T follicular helper cell (primary cell): ENCODE data around the gene NIPAL3.
"Not testable (repeated sequence)": the region's sequence is repeated elsewhere in the genome, so short reads cannot be mapped to it uniquely, and the experiment has no call there.

Experiments used
- DNase-seq: peaks from one replicate; pipeline ENCODE4 v3.0.0-alpha.2; 2020; ENCODE audit warnings: low read depth

Gene NIPAL3

DNA sequence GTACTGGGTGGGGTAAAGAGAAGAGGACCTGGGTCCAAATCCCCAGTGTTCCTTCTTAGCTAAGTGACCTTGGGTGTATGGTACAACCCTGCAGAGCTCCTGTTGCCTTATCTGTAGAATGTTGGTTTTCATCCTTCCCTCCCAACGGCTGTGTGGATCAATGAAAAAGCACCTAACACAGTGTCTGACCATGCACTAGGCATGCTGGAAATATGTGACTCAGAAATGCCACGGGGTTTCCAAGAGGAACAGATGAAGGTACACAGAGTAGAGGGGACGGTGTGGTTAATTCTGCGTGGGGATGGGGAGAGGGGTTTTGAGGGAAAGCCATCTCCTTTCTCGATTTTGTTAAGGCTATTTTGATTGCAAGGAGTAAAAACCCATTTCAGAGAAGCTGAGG lies 8.6 kb downstream of the NIPAL3 start:
- DNase-seq, result no peak

DNA sequence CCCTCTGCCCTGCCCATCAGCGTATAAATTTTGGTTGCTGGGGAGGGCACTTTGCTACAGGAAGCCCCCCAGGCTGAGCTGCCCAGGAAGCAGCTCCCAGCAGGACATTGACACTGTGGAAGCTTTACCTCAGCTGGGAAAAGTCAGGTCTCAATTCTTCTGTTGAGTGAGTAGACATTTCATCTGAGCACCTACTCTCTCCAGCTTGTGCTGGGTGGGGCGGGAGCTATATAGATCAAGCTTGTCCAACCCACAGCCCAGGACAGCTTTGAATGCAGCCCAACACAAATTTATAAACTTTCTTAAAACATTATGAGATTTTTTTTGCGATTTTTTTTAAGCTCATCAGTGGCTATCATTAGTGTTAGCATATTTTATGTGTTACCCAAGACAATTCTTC lies 9.4 kb downstream of the NIPAL3 start:
- DNase-seq, result no peak

DNA sequence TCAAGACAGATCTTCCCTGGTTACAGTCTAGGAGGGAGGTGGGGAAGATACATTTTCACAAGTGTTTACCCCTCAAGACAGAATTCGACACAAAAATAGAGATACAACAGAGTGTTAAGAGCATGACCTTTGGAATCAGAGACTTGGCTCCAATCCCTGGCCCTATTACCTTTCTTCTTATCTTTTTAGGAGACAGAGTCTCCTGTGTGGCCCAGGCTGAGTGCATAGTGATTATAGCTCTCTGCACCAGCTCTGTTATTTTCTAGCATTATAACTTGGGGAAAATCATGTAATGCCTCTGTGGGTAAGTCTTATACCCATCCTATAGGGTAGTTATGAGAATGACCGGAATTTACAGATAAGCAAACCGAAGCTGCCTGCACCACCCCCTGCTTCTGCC lies 9.8 kb downstream of the NIPAL3 start:
- DNase-seq, result no peak

DNA sequence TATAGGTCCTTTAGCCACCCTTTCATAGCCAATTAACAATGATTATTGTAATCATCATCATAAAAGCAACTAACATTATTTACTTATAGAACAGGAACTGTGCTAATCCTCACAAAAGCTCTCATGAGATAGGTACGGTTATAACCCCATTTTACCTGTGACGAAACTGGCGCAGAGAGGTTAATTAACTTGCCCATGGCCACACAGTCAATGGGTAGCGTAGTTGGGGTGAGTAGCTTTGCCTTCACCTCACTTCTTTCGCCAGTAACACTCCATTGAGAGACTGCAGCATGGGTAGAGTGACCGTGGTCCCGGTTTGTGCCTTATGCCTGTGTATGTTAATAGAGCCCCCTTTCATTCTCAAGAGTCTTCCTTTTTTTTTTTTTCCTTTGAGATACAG lies 10.3 kb downstream of the NIPAL3 start:
- no peak for DNase-seq

DNA sequence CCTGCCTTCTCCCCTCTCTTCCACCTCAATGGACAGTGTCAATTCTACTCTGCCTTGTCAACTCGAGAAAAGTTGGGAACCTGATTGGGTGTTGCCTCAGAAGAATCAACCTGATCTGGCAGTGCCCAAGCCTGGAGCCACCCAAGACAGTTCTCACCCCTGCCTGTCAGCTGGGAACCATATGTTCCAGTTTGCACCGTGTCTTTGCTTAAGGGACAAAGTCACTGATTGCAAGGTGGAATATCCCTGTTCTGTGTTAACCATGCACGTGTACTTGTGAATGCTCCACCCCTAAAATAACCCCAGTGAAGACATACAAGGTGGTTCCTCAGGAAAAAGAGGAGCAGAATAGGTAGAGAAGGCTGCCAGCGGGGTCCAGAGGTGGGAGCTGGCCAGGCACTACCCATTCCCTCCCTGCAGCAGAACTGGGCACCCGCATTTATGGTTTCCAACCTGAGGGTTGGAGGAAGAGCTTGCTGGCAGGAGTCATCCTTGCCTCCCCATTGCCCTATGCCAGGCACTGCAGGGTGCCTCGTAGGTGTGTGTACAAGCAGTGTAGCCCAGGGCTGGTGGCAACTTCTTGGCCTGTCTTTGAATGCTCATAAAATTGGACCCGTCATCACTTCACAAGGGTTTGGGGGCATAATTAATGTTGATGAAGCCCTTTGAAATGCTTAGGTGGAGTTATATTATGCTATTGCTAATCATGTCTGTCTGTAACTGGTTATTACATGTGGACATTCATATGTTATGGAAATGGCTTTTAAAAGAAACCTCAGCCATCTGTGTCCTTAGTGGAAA lies 11.3 kb downstream of the NIPAL3 start:
- DNase-seq, result no peak

DNA sequence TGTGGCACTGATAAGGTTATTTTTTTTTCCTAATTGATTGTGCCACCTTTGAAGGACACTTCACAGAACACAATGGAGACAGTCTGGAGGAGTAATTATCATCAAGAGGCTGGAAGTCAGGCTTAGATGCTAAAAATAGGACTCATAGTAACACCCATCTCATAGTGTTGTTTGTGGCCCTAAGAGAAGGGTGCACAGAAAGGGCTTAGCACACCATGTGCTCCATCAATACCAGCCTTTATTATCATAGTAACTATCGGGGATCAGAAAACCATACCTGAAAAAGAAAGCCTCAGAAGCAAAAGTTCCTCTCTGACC lies 11.9 kb downstream of the NIPAL3 start:
- no peak for DNase-seq

DNA sequence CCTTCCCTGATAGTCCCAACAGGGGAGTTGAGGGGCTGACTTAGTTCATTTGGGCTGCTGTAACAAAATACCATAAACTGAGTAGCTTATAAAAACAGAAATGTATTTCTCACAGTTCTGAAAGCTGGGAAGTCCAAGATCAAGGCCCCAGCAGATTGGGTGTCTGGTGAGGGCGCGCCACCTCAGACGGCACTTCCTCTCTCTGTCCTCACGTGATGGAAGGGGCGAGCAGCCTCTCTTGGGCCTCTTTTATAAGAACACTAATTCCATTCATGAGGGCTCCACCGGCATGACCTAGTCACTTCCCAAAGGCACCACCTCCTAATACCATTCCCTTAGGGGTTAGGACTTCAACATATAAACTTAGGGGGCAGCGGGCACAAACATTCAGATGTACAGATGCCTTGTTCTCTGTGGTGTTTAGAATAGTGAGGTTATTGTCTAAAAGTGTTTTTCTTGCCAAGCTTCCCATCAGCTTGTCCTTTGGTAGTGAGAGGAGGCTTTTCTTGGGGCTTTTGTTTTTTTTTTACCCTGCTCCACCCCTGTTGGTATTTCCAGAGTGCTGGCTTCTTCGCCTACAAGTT lies 20.3 kb downstream of the NIPAL3 start:
- DNase-seq, result no peak

DNA sequence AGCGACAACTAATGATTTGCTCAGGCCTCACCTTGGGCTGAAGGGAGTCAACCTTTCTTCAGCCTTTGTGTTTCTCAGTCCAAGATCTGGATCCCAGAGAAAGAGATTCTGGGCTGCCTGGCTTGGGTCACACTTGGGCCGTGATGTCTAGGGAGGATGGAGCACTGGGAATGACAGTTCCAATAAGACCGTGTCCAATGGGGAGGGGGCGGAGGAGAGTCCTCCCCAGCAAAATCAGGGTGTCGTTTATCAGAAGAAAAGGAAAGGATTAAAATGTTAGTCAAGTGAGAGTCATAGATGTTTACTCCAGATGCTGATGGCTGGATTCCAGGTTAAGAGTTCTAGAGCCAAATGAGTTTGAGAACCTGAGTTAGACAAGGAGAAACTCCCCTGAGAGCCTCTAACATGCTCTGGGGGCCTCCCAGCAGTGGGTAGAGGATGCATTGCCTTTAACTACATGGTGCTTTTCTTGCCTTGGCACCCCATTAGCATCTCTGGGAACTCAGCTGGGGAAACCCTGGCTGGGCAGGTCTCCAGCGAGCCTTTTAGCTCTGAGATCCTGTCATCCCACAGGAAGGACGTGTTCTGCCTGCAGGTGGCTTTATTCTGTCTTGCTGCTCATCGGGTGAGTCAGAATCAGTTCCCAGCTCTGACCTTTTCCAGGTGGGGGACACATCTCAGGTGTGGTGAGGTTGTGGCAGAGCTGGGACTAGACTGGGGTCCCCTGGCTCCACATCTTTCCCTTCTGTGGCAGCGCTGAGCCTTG lies 22.2 kb downstream of the NIPAL3 start:
- DNase-seq, result no peak

DNA sequence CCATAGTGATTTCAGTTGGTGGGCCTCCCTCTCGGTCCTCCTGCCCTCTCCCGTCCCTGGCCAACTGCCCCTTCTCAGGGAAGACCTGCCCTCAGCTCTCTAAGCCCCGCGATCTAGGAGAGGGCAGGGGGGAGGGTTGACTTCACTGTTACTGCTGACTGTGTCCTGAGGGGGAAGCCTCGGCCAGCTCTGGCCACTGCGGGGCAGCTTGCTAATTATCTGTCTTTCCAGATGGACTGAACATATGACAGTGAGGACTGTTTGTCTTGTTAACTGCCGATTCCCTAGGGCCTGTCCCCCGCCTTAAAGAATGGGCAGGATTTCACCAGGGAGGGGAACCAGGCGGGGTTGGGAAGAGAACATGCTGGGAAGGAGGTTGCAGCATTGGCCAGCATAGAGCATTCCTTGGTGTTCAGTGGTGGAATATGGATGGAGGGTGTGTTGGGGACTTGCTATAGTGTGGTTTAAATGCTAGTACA lies 22.9 kb downstream of the NIPAL3 start:
- no peak for DNase-seq

DNA sequence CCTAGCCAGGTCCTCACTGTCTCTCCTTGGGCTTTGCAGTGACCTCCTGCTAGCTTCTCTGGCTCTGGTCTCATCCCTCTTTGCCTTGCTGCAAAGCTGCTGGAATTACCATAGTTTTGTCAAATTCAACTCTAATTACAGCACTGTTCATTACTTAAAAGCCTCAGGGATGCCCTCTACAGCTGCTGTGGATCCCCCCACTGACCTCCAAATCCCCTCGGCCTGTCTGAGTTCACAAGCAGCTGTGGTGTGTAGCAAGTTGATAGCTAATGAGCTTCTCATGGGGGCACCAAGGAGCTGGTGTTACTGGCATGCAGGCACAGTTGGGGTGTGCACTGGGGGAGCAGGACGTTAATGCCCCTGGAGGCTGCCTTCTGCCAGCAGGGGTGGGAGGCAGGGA lies 24.8 kb downstream of the NIPAL3 start:
- DNase-seq, result no peak

DNA sequence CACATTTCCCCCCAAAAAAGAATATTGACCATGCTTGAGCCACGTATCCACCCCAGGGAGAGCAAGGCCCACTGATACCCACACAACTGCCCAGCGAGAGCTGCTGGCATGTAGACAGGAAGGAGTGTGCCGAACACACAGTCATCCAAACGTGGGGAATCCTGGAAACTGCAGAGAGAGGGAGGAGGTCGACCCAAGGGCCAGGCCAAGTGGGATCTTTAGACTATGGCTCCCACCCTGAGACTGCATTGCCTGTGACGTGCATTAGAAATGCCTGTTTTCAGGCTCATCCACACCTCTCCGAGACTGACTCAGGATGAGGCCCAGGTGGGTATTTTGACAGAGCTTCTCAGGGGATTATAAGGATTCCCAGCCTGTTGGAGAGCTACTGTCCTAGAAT lies 25.9 kb downstream of the NIPAL3 start:
- no peak for DNase-seq

DNA sequence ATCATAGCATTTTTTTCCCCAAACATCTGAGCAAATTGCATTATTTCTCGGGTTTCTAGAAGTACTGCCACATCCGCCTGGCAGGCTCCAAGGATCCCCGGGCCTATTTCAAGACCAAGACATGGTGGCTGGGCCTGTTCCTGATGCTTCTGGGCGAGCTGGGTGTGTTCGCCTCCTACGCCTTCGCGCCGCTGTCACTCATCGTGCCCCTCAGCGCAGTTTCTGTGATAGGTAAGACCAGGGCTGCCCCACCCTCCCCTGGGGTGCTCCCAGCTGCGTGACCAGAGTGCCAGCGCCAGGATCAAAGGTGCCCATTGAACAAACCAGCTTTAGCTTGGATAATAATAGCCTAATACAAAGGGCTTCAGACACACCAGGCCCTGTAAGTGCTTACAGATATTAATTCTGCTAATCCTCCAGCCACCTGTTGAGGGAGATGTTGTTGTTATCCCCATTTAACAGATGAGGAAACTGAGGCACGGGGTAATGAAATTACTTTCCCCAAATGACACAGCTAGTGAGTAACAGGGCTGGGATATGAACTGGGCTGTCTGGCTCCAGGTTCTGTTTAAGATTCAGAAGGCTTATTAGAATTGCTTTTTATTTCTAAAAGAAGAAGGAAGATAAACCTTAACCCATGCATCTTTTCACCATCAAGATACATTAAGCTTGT lies 26.5 kb downstream of the NIPAL3 start:
- DNase-seq, result no peak

DNA sequence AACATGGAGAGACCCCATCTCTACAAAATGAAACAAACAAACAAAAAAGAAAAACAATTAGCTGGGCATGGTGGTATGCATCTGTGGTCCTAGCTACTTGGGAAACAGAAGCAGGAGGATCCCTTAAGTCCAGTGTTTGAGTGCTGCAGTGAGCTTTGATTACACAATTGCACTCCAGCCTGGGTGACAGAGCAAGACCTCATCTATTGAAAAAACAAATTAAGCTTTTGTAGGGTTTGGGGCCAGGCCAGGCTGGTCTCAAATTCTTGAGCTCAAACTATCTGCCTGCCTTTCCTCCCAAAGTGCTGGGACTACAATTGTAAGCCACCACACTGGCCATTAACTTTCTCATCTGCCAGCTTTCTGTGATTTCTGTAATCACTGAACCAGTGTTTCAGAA lies 27.2 kb downstream of the NIPAL3 start:
- DNase-seq, result no peak

DNA sequence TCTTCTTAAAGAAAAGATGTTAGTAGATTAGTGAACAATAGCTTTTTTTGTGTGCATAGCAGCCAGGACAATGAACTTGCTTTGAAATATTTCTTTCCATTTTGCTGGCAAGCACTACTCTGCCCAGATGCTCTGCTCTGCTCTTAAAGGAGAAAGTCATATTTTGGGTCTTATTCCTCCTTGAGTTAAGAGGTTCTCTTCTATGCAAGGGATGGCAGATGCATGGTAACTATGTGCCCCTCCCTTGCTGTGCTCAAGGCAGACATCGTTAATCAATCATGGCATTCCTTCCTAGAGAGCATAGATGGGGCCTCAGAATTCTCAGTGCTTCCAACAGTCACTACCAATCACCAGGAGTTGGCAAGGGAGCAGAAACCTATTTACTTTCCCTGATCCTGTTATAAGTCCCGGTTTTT lies 27.6 kb downstream of the NIPAL3 start:
- no peak for DNase-seq

DNA sequence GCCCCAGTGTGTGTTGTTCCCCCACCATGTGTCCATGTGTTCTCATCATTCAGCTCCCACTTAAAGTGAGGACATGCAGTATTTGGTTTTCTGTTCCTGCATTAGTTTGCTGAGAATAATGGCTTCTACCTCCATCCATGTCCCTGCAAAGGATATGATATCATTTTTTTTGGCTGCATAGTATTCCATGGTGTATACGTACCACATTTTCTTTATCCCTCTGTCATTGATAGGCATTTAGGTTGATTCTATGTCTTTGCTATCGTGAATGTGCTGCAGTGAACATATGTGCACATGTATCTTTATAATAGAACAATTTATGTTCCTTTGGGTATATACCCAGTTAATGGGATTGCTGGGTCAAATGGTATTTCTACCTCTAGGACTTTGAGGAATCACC lies 30.8 kb downstream of the NIPAL3 start:
- DNase-seq, result not testable (repeated sequence)

DNA sequence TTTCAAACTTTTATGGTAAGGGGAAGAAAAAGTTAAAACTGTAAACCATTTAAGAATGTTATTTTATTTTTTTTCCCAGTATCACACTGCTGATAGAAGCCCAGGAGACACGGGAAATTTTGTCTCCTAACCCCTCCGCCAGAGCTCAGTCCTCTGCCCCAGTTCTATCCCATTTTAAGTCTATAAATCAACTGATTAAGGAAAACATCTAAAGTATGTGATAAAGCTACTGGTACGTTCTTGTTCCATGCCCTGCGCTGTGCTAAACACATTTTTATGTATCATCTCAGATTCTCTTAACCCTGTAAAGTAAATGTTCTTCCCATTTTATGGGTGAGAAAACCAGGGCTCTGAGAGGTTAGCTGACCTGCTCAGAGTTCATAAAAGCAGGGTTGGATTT lies 34.7 kb downstream of the NIPAL3 start:
- DNase-seq, result no peak

DNA sequence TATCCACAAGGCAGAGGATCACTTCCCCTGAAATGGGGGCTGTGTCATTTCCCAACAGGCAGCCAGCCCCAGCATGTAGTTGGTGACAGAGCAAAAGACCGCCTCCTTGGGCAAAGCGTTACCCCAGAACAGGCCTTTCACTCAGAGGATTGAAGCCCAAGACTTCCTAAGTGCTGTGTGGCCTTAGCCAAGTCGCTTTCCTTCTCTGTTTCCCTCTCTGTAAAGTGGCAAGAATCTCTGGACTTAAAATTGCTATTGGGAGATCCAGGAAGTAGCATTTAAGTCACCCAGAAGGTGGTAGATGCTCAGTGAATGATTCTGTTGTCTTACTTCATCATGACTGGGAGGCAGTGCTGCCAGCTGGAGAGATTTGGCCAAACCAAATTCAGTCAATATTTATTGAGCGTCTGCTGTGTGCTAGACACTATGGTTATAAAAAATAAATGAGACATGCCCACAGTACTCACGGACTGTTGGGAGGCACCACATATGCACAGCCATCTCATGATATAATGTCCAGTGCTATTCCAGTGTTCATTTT lies 35.3 kb downstream of the NIPAL3 start:
- no peak for DNase-seq

DNA sequence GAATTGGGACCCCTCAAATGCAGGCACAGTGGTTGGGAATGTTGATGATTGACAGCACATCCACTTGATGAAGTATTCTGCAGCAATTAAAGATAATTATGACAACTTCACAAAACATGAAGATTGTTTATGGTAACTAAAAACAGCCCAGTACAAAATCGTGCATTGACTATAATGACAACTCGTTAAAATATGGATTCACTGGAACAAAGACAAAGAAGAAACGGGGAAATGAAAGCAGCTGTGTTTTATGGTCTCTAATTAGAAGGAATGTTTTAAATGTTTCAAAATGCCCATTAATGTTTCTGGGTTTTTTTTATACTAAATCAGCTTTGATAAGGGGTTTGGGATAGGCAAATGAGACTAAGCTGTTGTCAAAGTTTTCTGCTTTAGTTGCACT lies 36.1 kb downstream of the NIPAL3 start:
- DNase-seq, result no peak

DNA sequence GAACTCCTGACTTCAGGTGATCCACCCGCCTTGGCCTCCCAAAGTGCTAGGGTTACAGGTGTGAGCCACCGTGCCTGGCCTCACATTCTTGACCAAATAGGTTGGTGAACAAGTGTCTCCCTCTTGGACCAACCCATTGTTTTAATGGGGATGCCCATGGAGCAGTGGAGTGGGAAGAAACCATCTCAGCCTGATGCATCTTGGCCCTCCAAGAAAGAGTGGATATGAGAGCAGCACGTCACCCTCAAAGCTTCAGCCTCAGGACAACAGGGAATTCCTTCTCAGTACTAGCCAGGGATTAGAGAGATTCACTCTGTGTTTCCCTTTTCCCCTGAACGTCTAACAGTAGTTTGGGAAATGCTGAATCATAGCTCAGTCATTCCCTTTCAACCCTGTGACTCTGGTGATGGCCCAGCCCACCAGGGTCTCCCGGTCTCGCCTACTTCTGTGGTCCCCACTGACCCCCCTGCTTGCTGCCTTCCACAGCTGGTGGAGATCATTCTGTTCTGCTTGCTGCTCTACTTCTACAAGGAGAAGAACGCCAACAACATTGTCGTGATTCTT lies 37.4 kb downstream of the NIPAL3 start:
- no peak for DNase-seq

DNA sequence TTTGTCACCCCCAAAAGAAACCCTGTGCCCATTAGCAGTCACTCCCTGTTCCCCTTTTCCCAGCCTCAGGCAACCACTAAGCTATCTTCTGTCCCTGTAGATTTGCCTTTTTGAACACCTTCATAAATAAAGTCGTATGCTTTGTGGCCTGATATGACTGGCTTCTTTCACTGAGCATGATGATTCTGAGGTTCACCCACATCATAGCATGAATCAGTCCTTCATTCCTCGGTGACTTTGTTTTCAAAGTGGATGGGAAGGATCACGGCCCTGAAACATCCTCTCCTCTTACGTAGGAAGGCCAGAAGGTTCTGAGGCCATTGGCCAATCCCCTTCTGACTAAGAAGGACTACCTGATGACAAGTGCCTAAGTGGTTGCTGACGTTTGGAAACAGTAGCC lies 39.1 kb downstream of the NIPAL3 start:
- DNase-seq, result no peak

DNA sequence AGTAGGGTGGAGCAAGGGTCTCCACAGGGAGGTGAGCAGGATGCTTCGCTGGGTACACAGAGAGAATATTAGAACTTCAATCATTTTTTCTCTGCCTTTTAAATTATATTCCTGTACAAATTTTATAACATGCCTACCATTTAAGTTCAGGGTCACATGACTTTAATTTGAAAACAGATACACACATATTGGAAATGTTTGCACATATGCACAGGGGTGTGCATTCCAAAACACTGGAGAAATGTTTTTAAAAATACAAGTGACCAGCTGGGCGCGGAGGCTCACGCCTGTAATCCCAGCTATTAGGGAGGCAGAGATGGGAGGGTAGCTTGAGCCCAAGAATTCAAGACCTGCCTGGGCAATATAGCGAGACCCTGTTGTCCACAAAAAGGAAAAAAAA lies 39.7 kb downstream of the NIPAL3 start:
- no peak for DNase-seq

DNA sequence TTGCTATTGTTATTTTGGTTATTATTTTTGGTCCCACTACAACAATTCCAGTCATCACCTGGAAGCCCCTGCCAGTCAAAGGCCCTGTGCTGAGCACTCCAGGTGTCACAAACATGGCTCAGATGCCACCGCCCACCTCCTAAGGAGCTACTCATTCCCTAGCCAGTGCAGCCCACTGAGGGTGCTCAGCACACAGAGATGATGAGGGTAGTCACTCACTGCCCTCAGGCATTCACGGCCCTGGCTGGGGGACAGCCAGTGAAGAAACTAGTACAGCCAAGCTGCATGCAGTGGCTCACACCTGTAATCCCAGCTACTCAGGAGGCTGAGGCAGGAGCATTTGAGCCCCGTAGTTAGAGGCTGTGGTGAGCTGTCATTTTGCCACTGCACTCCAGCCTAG lies 42.3 kb downstream of the NIPAL3 start:
- no peak for DNase-seq
